Measurements from ENCODE around the gene RGS10. TPM values are rescaled to one million over a fixed set of nuclear protein-coding genes. Genes with fewer than 3 reads are reported as not detected.
A peak's percentile ranks its signal among the peaks of the same experiment; 100 is the strongest.
"Not testable (repeated sequence)": the region's sequence is repeated elsewhere in the genome, so short reads cannot be mapped to it uniquely, and the experiment has no call there.

Gene RGS10
- total RNA-seq, 4 donors from 2014 or later = 31.4 to 41.6 (median 36.1) TPM

DNA sequence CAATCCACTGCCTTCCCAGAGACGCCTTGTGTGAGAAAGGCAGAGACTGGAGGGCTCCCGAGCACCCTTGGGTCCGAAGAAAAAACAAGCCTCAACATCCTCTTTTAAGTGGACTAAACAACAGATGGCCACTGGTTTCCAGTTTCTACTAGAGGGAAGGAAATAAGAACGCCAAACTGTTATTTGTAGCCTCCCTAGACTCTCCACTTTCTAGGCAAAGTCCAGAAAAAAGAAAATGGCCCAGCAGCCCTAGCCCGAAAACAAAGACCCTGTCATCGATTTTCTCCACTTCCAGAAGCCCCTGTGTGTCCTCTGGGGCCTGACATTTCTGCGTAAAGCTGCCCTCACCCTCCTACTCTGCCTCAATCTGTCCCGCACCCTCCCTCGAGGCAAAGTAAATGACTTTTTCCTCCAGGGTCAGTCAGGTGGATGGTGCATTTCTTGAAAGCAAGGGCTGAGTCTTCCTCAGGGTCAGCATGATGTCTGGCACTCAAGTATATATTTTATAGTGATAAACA, 6.0 kb downstream of the RGS10 start:
- Histone ChIP-seq H3K27me3 (no peaks in the 10 kb centered on the region), H3K27ac (replicated peaks in 1 of 4) (peak overlapping the region in 3 of 4 donors; percentile 20 to 54 (median 42)), H3K36me3 (no peaks in the 10 kb centered on the region), H3K4me3 (no peak overlapping the region), H3K4me1 (peaks cover 0 to 91% (median 86%) of the 10 kb centered on the region in 4 donors), H3K9me3 (no peaks in the 10 kb centered on the region)
- no peak for DNase-seq (ENCODE audit: extremely low spot score)
- no peak for TF ChIP-seq POLR2A (IDR thresholded peaks at IDR 0.05; ENCODE audit: low read depth)
- intact Hi-C loops (cut with DNase I) = no loop called here
- WGBS = 86% methylated on average over 9 of the region's 9 CpGs

DNA sequence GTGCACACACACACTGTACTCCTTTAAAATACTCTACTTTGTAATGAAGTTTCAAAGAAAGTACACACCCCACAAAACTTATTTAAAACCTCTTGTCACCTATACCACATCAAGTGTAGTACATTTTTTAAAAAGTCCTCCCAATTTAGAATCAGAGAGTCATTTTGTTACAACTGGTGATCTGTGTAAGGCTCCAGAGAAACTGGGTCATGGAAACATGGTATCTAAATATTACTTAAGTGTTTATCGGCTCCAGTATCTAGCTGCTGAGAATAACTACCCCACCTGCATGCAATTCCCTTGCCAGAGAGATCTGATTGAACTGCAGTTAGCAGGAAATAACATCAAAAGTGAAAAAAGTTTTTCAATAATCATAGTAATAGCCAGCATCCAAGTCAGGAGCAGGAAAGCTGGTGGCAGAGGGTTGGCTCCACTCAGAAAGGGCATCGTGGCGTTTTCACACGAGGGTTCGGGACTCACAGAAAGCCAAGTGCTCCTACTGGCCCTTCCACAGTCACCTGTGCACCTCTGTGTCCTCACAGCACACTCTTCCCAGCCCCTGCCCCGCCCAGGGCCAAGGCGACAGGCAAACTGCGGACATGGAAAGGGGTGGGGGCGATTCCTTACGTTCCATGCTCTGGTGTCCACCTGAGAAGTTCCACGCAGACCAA, 6.5 kb downstream of the RGS10 start:
- H3K27ac ChIP-seq (replicated peaks in 1 of 4) = peak overlapping the region in 2 of 4 donors; percentile 42 to 53
- H3K36me3 ChIP-seq = no peaks in the 10 kb centered on the region
- WGBS = 81% methylated on average over 11 of the region's 11 CpGs
- TF ChIP-seq POLR2AphosphoS5 (IDR thresholded peaks at IDR 0.05) (no peak), POLR2A (IDR thresholded peaks at IDR 0.05; ENCODE audit: low read depth) (no peak), EP300 (IDR thresholded peaks at IDR 0.05) (no peak)
- DNase-seq (ENCODE audit: extremely low spot score) = no peak
- H3K9me3 ChIP-seq = no peaks in the 10 kb centered on the region
- H3K27me3 ChIP-seq = no peaks in the 10 kb centered on the region
- H3K4me3 ChIP-seq = no peak overlapping the region
- intact Hi-C loops (cut with DNase I) = no loop called here
- H3K4me1 ChIP-seq = peaks cover 0 to 91% (median 86%) of the 10 kb centered on the region in 4 donors

DNA sequence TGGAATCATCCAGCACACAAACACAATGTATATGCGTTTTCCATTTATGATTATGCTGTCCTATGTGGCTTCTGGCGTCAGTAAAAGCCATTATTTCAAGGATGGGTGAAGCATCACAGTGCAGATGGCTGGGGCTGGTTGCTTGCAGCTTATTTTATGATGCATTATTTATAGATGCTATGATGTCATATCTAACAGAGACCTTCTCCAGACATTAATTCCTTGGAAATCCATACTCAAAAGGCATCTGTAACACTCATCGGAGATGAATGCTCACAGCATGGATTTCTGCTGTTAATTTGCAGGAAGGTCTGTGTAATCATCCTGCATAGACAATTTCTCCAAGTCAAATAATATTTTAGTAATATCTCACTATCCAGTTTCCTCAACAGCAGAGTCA, 7.2 kb downstream of the RGS10 start:
- H3K36me3 ChIP-seq = no peaks in the 10 kb centered on the region
- intact Hi-C loops (cut with DNase I) = no loop called here
- DNase-seq (ENCODE audit: extremely low spot score) = no peak
- no peaks in the 10 kb centered on the region for H3K9me3 ChIP-seq
- WGBS = 71% methylated on average over 3 of the region's 3 CpGs
- no peak overlapping the region for H3K4me3 ChIP-seq
- H3K27ac ChIP-seq (replicated peaks in 1 of 4) = peak overlapping the region in 1 of 4 donors; percentile 42
- no peaks in the 10 kb centered on the region for H3K27me3 ChIP-seq
- H3K4me1 ChIP-seq = peaks cover 0 to 91% (median 86%) of the 10 kb centered on the region in 4 donors
- no peak for TF ChIP-seq POLR2A (IDR thresholded peaks at IDR 0.05; ENCODE audit: low read depth)
- TF ChIP-seq, protein P1, sequence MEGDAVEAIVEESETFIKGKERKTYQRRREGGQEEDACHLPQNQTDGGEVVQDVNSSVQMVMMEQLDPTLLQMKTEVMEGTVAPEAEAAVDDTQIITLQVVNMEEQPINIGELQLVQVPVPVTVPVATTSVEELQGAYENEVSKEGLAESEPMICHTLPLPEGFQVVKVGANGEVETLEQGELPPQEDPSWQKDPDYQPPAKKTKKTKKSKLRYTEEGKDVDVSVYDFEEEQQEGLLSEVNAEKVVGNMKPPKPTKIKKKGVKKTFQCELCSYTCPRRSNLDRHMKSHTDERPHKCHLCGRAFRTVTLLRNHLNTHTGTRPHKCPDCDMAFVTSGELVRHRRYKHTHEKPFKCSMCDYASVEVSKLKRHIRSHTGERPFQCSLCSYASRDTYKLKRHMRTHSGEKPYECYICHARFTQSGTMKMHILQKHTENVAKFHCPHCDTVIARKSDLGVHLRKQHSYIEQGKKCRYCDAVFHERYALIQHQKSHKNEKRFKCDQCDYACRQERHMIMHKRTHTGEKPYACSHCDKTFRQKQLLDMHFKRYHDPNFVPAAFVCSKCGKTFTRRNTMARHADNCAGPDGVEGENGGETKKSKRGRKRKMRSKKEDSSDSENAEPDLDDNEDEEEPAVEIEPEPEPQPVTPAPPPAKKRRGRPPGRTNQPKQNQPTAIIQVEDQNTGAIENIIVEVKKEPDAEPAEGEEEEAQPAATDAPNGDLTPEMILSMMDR (IDR thresholded peaks at IDR 0.05) = no peak
- TF ChIP-seq EP300 (IDR thresholded peaks at IDR 0.05) = no peak
- no peak for TF ChIP-seq POLR2AphosphoS5 (IDR thresholded peaks at IDR 0.05)

DNA sequence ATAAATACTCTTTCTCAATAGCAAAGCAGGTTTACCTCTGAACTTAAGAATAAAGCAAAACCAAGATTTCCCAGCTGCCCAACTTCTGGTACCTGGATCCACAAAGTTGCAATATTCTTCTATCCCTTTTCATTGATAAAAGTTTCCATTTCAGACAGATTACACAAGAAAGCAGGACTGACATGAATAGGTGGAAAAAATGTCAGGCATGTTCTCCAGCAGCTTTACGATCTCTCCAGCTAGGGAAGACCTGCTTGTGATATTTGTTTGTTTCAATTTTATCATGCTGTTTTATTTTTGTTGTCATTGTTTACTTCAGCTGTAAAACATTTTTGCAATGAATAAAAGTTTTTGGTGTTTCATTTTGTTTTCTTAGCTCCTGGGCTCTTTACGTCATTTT, 9.0 kb downstream of the RGS10 start:
- intact Hi-C loops (cut with DNase I) = no loop called here
- no peak for DNase-seq (ENCODE audit: extremely low spot score)
- WGBS = 85% methylated on average over 2 of the region's 2 CpGs
- Histone ChIP-seq H3K36me3 (no peaks in the 10 kb centered on the region), H3K27me3 (no peaks in the 10 kb centered on the region), H3K4me3 (no peak overlapping the region), H3K9me3 (no peaks in the 10 kb centered on the region), H3K27ac (replicated peaks in 1 of 4) (no peak overlapping the region), H3K4me1 (peaks cover 0 to 90% (median 85%) of the 10 kb centered on the region in 4 donors)
- no peak for TF ChIP-seq POLR2A (IDR thresholded peaks at IDR 0.05; ENCODE audit: low read depth)
- TF ChIP-seq, protein P1 (IDR thresholded peaks at IDR 0.05) = no peak
- TF ChIP-seq EP300 (IDR thresholded peaks at IDR 0.05) = no peak
- TF ChIP-seq POLR2AphosphoS5 (IDR thresholded peaks at IDR 0.05) = no peak

DNA sequence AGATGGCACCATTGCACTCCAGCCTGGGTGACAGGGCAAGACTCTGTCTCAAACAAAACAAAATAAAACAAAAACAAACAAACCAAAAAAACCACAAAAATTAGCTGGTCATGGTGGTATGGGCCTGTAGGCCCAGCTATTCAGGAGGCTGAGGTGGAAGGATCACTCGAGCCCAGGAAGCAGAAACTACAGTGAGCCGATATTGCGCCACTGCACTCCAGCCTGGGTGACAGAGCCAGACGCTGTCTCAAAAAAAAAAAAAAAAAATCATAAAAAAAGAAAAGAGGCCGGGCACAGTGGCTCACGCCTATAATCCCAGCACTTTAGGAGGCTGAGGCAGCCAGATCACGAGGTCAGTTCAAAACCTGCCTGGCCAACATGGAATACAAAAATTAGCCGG, 9.7 kb downstream of the RGS10 start:
- H3K27me3 ChIP-seq; intact Hi-C loops (cut with DNase I); H3K36me3 ChIP-seq; H3K27ac ChIP-seq (replicated peaks in 1 of 4); DNase-seq (ENCODE audit: extremely low spot score); H3K9me3 ChIP-seq; H3K4me3 ChIP-seq: not testable (repeated sequence)
- H3K4me1 ChIP-seq = peaks cover 0 to 88% (median 82%) of the 10 kb centered on the region in 4 donors
- WGBS = 79% methylated on average over 8 of the region's 8 CpGs

DNA sequence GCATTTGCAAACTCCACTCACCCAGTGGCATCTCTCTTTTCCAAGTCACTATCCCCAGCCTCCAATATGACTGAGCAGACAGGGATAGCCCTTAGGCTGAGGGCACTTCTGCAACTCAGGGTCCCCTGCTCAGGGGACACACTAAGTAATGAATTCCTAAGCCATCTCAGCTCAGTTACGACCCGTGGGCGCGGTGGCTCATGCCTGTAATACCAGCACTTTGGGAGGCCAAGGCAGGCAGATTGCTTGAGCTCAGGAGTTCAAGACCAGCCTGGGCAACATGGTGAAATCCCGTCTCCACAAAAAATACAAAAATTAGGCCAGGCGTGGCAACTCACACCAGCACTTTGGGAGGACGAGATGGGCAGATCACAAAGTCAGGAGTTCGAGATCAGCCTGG, 10.3 kb downstream of the RGS10 start:
- WGBS = 95% methylated on average over 8 of the region's 8 CpGs
- H3K27me3 ChIP-seq; H3K4me3 ChIP-seq; H3K9me3 ChIP-seq; DNase-seq (ENCODE audit: extremely low spot score); H3K36me3 ChIP-seq; H3K27ac ChIP-seq (replicated peaks in 1 of 4); intact Hi-C loops (cut with DNase I): not testable (repeated sequence)
- peaks cover 0 to 87% (median 79%) of the 10 kb centered on the region in 4 donors for H3K4me1 ChIP-seq

Measured in esophagus muscularis mucosa (tissue), 4 donors.